ENCODE measurements around the gene STRN4.
"Not testable (repeated sequence)": the region's sequence is repeated elsewhere in the genome, so short reads cannot be mapped to it uniquely, and the experiment has no call there.

STRN4 gene

DNA sequence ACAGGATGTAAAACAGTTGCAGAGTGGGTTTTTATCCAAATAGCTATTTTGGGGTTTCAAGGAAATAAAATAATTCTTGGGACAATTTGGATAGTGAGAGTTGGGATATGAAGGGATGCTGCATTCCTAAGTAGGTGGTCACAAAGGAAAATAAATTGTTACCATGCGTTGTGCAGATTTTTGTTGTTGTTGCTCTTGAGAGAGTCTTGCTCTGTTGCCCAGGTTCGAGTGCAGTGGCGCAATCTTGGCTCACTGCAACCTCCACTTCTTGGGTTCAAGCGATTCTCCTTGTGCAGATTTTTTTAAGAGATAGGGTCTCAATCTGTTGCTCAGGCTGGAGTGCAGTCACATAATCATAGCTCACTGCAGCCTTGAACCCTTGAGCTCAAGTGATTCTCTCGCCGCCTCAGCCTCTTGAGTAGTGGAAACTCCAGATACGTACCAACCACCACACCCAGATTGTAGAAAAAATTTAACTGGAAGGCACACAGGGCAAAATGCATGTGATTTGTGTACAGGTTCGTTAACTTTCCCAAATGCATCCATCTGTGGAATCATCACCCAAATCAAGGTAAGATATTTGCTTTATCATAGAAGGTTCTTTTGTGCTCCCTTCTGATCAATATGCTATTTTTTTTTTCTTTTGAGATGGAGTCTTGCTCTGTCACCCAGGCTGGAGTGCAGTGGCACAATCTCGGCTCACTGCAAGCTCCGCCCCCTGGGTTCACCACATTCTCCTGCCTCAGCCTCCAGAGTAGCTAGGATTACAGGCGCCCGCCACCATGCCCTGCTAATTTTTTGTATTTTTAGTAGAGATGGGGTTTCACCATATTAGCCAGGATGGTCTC, 26.1 kb upstream of the STRN4 start:
- peak; percentile 44 for DNase-seq

DNA sequence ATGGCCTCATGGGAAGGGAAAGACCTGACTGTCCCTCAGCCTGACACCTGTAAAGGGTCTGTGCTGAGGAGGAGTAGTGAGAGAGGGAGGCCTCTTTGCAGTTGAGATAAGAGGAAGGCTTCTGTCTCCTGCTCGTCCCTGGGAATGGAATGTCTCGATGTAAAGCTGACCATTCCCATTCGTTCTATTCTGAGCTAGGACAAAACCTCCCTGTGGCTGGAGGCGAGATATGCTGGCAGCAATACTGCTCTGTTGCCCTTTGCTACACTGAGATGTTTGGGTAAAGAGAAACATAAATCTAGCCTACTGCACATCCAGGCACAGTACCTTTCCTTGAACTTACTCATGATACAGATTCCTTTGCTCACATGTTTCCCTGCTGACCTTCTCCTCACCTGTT, 22.5 kb upstream of the STRN4 start:
- not testable (repeated sequence) for DNase-seq

DNA sequence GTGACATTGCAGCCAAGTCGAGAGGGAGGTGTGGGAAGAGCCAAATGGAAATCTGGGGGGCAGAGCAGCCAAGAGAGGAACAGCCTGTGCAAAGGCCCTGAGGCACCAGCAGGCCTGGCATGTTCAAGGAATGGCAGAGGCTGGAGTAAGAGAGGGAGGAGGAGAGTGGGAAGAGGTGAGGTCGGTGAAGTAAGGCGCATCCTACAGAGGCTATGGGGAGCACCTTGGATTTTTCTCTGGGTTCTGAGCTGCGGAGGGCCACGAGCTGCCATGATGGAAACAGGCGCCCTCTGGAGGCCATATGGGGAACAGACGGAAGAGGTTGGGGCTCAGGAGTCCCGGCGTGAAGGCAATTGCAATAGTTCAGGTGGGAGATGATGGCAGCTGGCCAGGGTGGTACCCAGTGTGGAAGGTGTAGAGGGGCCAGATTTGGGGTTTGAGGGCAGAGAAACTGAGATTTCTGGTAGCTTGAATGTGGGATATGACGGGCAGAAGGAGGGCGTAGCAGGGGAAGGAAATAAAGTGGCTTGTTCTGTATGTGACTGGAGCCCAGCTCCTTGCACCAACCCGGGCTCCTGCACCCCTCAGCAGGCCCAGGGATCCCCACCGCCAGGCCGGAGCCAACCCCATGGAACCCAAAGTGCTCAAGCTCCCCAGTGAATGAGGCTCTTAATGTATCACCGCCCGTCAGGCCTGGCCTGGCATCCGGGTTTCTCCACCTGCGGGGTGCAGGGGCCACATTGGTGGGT, 20.5 kb upstream of the STRN4 start:
- DNase-seq = peak; percentile 50

DNA sequence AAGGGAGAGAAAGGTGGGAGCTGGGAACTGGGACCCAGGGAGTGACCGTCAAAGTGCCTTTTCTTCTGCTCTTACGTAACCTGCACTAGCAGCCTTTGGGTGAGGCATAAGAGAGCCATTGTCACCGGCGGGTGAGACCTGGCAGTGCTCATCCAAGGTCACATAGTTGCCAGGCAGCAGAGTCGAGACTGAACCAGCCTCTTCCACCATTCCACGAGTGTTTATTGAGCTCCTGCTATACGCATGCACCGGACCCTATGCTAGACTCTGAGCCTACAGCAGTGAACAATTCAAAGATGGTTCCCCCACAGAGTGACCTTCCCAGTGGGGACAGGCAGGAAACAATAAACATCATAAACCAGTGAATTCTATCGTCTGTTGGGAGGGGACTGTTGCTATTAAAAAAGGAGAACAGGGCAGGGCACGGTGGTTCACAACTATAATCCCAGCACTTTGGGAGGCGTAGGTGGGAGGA, 18.6 kb upstream of the STRN4 start:
- no peak for DNase-seq

DNA sequence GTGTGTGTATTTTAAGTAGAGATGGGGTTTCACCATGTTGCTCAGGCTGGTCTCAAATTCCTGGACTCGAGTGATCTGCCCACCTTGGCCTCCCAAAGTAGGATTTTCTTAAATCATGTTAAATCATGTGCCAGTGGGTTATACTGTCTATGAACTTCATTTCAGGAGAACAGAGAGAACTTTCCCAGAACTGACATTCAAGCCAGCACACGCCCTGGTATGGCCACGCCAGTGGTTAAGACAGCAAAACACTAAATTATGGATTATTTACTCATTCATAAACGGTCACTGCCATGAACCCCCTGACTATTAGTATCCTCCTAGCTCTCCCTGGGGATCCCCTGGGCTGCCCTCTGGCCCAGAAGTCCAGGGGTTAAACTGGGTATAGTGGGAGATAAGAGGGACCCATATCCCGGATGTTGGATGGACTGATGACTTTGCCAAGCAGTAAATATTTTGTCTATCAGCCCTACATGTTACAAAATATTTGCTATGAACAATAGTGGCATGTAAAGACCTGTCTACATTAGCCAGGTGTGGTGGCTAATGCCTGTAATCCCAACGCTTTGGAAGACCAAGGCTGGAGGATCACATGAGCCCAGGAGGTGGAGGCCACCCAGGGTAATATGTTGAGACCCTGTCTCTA, 16.1 kb upstream of the STRN4 start:
- no peak for DNase-seq

DNA sequence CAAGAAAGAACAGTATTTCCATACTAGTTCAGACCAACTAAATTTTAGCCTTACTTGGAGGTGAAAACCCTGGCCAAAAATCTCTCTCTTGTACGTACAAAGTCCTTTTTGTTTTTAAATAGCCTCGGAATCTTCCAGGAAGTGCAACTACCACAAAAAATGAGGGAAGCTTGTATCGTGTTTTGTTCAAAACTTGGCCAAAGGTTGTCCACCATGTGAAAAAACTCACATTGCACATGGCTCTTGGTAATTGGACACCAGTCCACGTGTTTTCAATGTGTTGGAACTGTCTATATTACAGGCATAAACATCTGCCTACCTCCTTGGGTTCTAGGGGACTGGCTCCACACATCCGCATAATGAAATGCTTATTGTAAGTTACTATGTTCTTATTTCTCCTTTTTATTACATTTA, 15.2 kb upstream of the STRN4 start:
- DNase-seq = peak; percentile 55

DNA sequence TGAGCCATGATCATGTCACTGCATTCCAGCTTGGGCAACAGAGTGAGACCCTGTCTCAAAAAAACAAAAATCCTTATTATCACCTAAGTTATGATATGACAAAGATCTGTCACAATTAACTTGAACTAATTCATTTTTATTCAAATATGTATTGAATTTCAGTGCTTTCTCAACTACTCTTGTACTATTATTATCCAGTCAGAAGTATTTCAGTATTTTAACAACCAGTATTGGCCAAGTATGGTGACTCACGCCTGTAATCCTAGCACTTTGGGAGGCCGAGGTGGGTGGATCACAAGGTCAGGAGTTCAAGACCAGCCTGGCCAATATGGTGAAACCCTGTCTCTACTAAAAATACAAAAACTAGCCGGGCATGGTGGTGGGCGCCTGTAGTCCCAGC, 14.6 kb upstream of the STRN4 start:
- DNase-seq = not testable (repeated sequence)

DNA sequence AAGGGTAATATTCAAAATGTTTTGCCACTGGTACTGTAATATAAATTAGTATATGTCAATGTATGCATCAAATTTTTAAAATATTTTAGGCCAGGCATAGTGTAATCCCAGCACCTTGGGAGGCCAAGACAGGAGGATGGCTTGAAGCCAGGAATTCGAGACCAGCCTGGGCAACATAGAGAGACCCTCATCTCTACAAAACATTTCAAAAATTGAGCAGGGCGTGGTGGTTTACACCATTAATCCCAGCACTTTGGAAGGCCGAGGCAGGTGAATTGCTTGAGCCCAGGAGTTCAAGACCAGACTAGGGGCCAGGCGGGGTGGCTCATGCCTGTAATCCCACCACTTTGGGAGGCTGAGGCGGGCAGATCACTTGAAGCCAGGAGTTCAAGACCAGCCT, 14.1 kb upstream of the STRN4 start:
- DNase-seq = no peak

DNA sequence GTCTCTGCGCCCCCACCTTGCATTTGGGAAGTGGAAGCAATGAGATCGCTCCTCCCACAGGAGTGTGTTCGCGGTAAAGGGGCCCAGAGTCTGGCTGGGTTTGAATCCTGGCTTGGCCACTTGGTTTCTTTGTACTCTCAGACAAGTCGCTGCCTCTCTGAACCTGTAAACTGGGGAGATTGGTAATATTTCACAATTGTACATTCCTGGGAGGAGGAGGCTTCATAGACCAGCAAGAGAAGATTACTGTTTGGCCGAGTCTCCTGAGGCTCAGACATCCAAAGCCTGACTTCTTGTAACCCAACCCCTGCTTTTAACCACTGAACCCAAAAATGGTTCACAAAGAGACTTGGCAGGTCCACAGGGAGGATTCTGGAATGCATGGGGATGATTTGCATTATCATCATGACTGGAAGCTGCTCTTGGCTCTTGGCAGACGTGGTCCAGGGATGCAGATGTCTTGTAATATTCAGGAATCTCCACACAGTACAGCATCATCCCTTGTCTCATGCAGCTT, 13.6 kb upstream of the STRN4 start:
- DNase-seq = peak; percentile 99

DNA sequence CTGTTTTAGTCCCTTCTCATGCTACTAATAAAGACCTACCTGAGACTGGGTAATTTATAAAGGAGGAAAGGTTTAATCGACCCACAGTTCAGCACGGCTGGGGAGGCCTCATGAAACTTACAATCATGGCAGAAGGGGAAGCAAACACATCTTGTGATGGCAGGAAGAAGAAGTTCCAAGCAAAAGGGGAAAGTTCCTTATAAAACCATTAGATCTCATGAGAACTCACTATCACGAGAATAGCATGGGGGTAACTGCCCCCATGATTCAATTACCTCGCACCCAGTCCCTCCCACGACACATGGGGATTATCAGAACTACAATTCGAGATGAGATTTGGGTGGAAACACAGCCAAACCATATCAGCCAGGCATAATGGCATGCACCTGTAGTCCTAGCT, 13.0 kb upstream of the STRN4 start:
- DNase-seq = no peak

DNA sequence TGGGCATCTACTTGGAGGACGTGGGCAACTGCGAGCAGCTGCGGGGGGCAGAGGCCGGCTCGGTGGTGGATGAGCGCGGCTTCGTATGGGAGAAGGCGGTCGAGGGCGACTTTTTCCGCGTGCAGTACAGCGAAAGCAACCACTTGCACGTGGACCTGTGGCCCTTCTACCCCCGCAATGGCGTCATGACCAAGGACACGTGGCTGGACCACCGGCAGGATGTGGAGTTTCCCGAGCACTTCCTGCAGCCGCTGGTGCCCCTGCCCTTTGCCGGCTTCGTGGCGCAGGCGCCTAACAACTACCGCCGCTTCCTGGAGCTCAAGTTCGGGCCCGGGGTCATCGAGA, 10.3 kb upstream of the STRN4 start:
- DNase-seq = no peak

DNA sequence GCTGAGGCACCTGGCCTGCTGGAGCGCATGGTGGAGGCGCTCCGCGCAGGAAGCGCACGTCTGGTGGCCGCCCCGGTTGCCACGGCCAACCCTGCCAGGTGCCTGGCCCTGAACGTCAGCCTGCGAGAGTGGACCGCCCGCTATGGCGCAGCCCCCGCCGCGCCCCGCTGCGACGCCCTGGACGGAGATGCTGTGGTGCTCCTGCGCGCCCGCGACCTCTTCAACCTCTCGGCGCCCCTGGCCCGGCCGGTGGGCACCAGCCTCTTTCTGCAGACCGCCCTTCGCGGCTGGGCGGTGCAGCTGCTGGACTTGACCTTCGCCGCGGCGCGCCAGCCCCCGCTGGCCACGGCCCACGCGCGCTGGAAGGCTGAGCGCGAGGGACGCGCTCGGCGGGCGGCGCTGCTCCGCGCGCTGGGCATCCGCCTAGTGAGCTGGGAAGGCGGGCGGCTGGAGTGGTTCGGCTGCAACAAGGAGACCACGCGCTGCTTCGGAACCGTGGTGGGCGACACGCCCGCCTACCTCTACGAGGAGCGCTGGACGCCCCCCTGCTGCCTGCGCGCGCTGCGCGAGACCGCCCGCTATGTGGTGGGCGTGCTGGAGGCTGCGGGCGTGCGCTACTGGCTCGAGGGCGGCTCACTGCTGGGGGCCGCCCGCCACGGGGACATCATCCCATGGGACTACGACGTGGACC, 9.7 kb upstream of the STRN4 start:
- DNase-seq = no peak

DNA sequence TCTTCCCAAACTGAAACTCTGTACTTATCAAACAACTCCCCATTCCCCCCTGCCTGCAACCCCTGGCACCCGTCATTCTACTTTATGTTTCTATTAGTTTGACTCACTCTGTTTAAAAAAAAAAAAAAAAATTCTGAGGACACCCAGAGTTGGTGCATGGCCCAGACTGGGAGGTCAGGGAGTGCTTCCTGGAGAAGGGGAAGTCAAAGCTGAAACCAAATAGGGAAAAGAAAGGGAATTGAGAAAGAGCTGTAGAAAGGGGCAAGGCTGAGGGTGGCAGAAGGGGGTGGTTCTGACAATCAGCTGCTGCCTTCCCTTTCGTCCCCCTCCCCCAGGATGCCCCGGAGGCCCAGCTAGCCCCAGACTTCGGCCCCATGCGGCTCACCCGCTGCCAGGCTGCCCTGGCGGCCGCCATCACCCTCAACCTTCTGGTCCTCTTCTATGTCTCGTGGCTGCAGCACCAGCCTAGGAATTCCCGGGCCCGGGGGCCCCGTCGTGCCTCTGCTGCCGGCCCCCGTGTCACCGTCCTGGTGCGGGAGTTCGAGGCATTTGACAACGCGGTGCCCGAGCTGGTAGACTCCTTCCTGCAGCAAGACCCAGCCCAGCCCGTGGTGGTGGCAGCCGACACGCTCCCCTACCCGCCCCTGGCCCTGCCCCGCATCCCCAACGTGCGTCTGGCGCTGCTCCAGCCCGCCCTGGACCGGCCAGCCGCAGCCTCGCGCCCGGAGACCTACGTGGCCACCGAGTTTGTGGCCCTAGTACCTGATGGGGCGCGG, 9.0 kb upstream of the STRN4 start:
- DNase-seq = peak; percentile 55

DNA sequence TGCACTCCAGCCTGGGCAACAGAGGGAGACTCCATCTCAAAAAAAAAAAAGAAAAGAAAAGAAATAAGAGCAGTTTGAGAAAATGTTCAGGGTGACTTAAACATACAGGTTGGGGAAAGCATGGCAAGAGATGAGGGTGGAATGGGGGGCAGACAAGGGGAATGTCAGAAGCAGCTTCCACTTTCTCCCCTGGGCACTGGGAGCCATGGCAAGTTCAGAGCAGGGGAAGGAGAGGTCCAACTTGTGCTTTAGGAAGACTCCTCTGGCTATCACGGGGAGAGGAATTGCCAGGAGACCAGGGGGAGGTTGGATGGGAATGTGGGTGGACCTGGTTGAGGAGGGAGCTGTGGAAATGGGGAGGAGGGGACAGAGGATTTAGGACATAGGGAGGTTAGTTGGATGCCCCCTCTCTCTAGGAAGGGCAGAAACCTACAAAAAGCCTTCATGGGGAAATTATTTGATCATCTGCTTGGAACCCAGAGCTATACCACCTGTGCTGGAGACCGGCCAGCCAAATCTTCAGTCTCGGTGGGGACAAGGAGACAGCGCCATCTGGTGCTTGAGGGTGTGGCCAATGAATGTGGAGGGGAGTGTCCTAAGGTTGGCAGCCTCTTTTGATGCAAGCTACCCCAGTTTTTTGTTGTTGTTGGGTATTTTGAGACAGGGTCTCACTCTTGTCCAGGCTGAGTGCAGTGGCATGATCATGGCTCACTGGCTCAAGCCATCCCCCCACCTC, 7.3 kb upstream of the STRN4 start:
- DNase-seq = peak; percentile 44

DNA sequence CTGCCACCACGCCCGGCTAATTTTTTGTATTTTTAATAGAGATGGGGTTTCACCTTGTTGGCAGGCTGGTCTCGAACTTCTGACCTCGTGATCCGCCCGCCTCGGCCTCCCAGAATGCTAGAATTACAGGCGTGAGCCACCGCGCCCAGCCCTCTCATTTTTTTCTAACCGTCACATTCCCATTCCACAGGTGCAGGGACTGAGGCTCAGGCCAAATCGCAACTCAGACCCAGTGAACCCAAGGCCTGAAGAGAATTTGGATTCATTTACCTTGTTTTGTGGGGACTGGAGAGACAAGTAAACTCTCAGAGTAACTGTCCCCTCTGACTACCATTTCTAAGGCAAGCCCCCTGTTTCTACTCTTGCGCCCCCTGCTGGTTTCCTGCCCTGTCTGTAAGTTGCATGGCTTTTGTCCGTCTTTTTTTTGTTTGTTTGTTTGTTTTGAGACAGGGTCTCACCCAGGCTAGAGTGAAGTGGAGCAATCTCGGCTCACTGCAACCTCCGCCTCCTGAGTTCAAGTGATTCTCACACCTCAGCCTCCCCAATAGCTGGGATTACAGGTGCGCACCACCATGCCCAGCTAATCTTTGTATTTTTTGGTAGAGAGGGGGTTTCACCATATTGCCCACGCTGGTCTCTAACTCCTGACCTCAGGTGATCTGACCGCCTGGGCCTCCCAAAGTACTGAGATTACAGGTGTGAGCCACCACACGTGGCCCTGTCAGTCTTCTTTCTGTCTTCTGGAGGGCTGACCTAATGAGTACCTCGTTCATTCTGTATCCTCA, 2.3 kb upstream of the STRN4 start:
- DNase-seq = peak; percentile 59

DNA sequence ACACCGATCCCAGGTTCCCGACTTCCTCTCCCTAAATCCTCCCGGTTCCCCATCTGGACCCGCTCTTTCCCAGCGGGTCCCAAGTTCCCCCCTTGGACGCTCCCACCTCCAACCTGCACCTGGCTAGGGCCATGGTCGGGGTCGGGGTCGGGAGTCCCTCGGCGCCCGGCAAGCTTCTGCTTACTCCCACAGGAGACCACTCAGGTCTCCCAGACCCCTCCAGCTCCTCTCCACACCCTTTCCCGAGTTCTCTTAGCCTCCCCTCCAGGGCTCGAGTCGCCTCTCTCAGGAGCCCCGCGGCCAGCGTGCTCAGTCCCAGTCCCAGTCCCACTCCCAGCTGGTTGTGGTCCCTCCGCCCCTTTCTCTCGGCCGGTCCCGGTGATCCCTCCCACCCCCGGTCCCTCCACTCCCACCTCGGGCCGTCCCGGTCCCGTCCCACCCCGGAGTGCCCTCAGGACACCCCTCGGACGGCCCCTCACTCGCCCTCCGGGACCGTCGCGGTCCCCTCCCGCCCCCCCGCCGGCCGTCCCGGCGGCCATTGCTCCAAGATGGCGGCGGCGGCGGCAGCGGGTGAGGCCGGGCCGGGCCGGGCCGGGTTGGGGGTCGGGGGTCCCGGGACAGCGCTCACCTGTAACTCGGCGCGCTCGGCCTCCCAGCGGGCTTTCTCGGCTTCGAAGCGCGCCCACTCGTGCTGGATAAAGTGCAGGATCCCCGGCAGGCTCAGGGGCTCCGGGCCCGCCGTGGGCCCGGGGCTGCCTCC, 549 bp downstream of the STRN4 start, which contains the start of gene FKRP:
Gene FKRP, plus strand, starts transcription at position 537 of the 760 bp plus-strand sequence. CDS start 9,394 bp downstream, outside the sequence.
- DNase-seq = no peak

DNA sequence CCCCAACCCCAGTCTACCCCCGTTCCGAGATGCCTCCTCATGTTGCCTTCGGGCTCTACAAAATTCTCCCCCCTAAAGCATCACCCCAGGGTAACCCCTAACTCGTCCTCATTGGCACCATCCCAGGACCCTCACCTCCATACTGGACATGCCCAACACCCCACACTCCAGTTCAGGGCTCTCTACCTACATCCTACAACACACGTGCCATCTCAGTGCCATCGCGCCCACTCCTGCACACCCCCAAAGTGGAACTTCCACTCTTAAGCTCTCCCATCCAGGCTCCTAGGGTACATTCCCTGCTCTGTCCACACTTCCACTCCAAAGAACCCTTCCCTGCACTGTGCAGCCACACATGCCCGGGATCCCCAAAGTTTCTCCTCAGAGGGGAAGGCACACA, 1.2 kb downstream of the STRN4 start:
- DNase-seq = no peak

DNA sequence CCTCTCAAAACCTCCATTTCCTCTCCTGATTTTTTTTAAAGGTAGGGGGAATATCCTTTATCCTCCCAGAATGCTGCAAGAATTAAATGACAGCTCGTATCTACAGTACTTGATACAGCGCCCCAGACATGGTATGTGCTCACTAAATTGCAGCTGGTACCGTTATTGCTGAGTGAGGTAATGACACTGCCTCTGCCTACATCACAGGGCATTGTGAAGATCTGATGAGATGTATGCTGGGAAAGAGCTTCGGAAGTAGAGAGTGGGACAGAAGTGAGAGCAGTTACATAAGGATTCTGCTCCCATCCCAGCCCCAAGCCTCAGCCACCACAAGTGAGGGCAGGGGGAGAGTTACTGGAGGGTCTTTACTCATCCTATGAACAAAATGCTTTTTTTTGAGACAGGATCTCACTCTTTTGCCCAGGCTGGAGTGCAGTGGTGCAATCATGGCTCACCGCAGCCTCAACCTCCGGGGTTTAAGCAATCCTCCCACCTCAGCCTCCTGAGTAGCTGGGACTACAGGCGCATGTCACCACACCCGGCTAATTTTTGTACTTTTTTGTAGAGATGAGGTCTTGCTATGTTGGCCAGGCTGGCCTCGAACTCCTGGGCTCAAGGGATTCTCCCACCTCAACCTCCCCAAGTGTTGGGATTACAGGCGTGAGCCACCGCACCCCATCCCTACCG, 2.1 kb downstream of the STRN4 start:
- DNase-seq = no peak

Data from fibroblast of skin of scalp (primary cell).